ENCODE measurements around the gene ABCB11.
"Not testable (repeated sequence)": the region's sequence is repeated elsewhere in the genome, so short reads cannot be mapped to it uniquely, and the experiment has no call there.

The ABCB11 gene

DNA sequence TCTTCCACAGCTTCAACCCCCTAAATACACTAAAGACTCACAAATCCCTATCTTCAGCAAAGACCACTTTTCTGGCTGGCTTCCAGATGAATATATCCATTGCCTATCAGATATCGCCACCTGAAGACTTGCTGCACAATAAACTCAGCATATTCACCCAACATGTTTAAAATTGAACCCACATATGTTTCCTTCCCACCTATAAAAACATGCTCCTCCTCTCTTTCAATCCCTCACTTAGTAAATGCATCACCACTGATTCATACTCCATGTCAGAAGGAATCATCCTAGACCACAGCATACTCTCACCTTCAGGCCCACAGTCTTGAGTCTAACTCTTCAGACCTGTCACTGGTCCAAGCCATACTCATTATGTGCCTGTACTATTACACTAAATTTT, 146.1 kb downstream of the ABCB11 start:
- peak; percentile 5 for DNase-seq

DNA sequence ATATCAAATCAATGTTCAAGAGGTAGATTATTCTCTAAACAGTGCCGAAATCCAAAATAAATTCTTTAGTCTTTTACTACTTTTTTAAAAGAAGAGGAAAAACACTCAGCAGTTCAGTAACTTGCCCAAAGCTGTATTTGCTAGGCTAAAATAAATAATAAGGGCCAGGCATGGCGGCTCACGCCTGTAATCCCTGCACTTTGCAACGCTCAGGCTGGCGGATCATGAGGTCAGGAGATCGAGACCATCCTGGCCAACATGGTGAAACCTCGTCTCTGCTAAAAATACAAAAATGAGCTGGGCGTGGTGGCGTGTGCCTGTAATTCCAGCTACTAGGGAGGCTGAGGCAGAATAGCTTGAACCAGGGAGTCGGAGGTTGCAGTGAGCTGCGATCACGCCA, 149.0 kb downstream of the ABCB11 start:
- not testable (repeated sequence) for DNase-seq

DNA sequence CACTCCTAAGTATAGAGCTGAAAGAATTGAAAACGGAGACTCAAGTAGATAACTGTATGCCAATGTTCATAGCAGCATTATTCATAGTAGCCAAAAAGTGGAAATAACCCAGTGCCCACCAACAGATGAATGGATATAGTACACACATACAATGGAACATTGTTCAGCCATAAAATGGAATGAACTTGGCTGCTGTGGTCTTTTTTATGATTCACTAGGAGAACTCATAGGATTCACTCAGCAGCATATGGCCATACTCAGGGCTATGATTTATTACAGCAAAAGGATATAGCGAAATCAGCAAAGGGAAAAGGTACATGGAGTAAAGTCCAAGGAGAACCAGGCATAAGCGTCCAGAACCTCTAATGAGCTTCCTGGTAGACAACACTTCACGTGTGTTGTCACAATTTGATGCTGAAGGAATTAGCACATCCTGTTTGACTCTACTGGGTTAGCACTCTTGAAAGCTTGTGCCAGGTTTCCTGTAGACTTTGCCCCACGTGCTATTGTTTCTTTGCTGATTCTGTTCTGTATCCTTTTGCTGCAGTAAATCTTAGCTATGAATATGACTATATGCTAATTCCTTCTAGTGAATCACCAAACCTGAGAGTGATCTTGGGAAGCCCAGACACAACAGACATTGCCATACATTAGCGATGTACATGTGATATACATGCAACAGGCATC, 156.6 kb downstream of the ABCB11 start:
- DNase-seq: no peak

DNA sequence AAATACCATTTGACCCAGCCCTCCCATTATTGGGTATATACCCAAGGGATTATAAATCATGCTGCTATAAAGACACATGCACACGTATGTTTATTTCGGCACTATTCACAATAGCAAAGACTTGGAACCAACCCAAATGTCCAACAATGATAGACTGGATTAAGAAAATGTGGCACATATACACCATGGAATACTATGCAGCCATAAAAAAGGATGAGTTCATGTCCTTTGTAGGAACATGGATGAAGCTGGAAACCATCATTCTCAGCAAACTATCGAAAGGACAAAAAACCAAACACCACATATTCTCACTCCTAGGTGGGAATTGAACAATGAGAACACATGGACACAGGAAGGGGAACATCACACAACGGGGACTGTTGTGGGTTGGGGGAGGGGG, 160.3 kb downstream of the ABCB11 start:
- not testable (repeated sequence) for DNase-seq
